ENCODE results near the gene ZSWIM4. TPM values are rescaled to one million over a fixed set of nuclear protein-coding genes. Genes with fewer than 3 reads are reported as not detected.

ZSWIM4 gene
- total and polyA plus RNA-seq, 2 of the 4 experiments (the other 2 are of a cell fraction): 2.2 to 6.2 TPM

GRCh38 chr19:13865571-13866462 lies 70.6 kb downstream of the ZSWIM4 start:
- peak overlapping the region; percentile 95 for H2AK5ac ChIP-seq (ENCODE audit: low read depth, low read length)
- no peaks in the 10 kb centered on the region for H3K27me3 ChIP-seq (ENCODE audit: control insufficient read depth, insufficient read depth, low read length)
- no peaks in the 10 kb centered on the region for H3K9me3 ChIP-seq (ENCODE audit: control insufficient read depth, insufficient read depth, low read length)
- peak overlapping the region; percentile 24 for H3K9ac ChIP-seq (ENCODE audit: low read depth, low read length)
- peak overlapping the region; percentile 70 for H3K4me3 ChIP-seq (ENCODE audit: insufficient read depth, low read depth, low read length)
- H2BK15ac ChIP-seq (ENCODE audit: low read depth, low read length): peak overlapping the region; percentile 6; the same call in 1 of the 3 replicates
- peak overlapping the region; percentile 24 for H3K14ac ChIP-seq (replicated peaks; ENCODE audit: low read depth, low read length)
- dilution Hi-C loops (cut with HindIII; ENCODE audit: low sequenced_read_pairs, unreplicated experiment) (no loop called here), intact Hi-C loops (cut with micrococcal nuclease) (no loop called here), in situ Hi-C loops (cut with MboI; ENCODE audit: low sequenced_read_pairs) (loop anchor here (10.0 to 25.0 kb wide), 2 partner anchors 271 to 579 kb away; no protein-coding TSS in a partner anchor)
- peak overlapping the region; percentile 89 for H2AFZ ChIP-seq (replicated peaks; ENCODE audit: low read length, poor library complexity)
- DNase-seq (no peak), ATAC-seq (ENCODE audit: low read depth) (peak; percentile 25)
- H3K23ac ChIP-seq (ENCODE audit: low read depth, low read length): peak overlapping the region; percentile 19
- peak overlapping the region; percentile 26; the same call in 1 of the 2 replicates for H4K91ac ChIP-seq (ENCODE audit: insufficient read depth, low read depth, low read length)
- H2AK9ac ChIP-seq (replicated peaks; ENCODE audit: low read depth, low read length, poor library complexity): peak overlapping the region; percentile 70
- peak overlapping the region; percentile 21 for H3K4ac ChIP-seq (ENCODE audit: low read depth, low read length)
- H4K8ac ChIP-seq (ENCODE audit: low read depth in 2 of 2, low read length in 2 of 2): peak overlapping the region in 1 of 2 experiments; percentile 72; a peak in 3 of 4 replicates
- H3K4me2 ChIP-seq (ENCODE audit: low read depth, low read length): peak overlapping the region; percentile 49
- H3K9me1 ChIP-seq (ENCODE audit: insufficient read depth, low read length): peaks cover 9% of the 10 kb centered on the region
- 8% methylated on average over 24 of the region's 82 CpGs; no CpG with 5 or more reads in 1 of the 2 experiments for WGBS, 2 experiments (ENCODE audit: extremely low coverage in 2 of 2, insufficient read length in 1 of 2)
- H3K18ac ChIP-seq (ENCODE audit: low read depth, low read length): peak overlapping the region; percentile 39; the same call in 1 of the 2 replicates
- H3K79me1 ChIP-seq (ENCODE audit: low read depth in 1 of 2, low read length in 2 of 2): peaks cover 11 to 39% of the 10 kb centered on the region in 2 experiments; a peak in 3 of 4 replicates
- H2BK120ac ChIP-seq (ENCODE audit: low read depth, low read length): no peak overlapping the region
- H4K5ac ChIP-seq (ENCODE audit: low read depth, low read length): peak overlapping the region; percentile 47; the same call in 1 of the 2 replicates
- H2BK5ac ChIP-seq (ENCODE audit: low read depth, low read length, poor library complexity, severe bottlenecking): no peak overlapping the region
- no peak overlapping the region for H2BK20ac ChIP-seq (ENCODE audit: low read depth, low read length)
- no peak overlapping the region for H3K56ac ChIP-seq (ENCODE audit: extremely low read depth, insufficient read depth, low read length)
- no TSS peak for BruUV-seq (replicated peaks)
- no peaks in the 10 kb centered on the region for H3K36me3 ChIP-seq (ENCODE audit: control insufficient read depth, insufficient read depth, low read length)
- POLR2A ChIA-PET (ENCODE audit: unreplicated experiment): interaction anchor here (0.6 kb wide), 1 partner anchor 51 kb away, joined by 9 read pairs; no protein-coding TSS in a partner anchor
- peaks cover 13% of the 10 kb centered on the region for H3K4me1 ChIP-seq (ENCODE audit: control insufficient read depth, insufficient read depth, low read length)
- CTCF ChIA-PET: no interaction called here
- peak overlapping the region; percentile 30; the same call in 1 of the 2 replicates for H3K27ac ChIP-seq (ENCODE audit: insufficient read depth, low read length)
- no peaks in the 10 kb centered on the region for H4K20me1 ChIP-seq (ENCODE audit: insufficient read depth, low read length)
- TF ChIP-seq CEBPB (IDR thresholded peaks at IDR 0.05; ENCODE audit: low read depth, low read length): no peak
- TF ChIP-seq SMC3 (IDR thresholded peaks at IDR 0.05; ENCODE audit: low read depth, low read length): no peak
- no peak for TF ChIP-seq ELK1 (IDR thresholded peaks at IDR 0.05; ENCODE audit: borderline replicate concordance, low read depth, low read length)
- no peak for TF ChIP-seq RFX5 (IDR thresholded peaks at IDR 0.05; ENCODE audit: low read depth, low read length)
- TF ChIP-seq CTCF (conservative IDR thresholded peaks at IDR 0.05; ENCODE audit: low read depth, low read length): no peak
- TF ChIP-seq FOS (IDR thresholded peaks at IDR 0.05; ENCODE audit: low read depth, low read length): no peak
- TF ChIP-seq BHLHE40 (IDR thresholded peaks at IDR 0.05; ENCODE audit: low read depth, low read length): no peak
- TF ChIP-seq CHD1 (IDR thresholded peaks at IDR 0.05; ENCODE audit: low read depth, low read length): no peak
- TF ChIP-seq NFE2L2 (IDR thresholded peaks at IDR 0.05; ENCODE audit: low read depth, low read length): no peak
- TF ChIP-seq MAZ (IDR thresholded peaks at IDR 0.05; ENCODE audit: borderline replicate concordance, low read depth, low read length): no peak
- no peak for TF ChIP-seq USF2 (IDR thresholded peaks at IDR 0.05; ENCODE audit: low read depth, low read length)
- TF ChIP-seq POLR2A (IDR thresholded peaks at IDR 0.05; ENCODE audit: low read depth, low read length): no peak
- no peak for TF ChIP-seq MAFK (IDR thresholded peaks at IDR 0.05; ENCODE audit: low read depth, low read length)
- TF ChIP-seq RAD21 (IDR thresholded peaks at IDR 0.05; ENCODE audit: low read length): no peak
